ENCODE measurements around the gene UBA7. TPM values are rescaled to one million over a fixed set of nuclear protein-coding genes. Genes with fewer than 3 reads are reported as not detected.

UBA7 gene
- polyA plus RNA-seq, 1 donor from 2014 or later: 4.0 TPM

- no peaks in the 10 kb centered on the region for H3F3A ChIP-seq (ENCODE audit: insufficient read depth, low read length, poor library complexity, severe bottlenecking)
- no peaks in the 10 kb centered on the region for H3K36me3 ChIP-seq (ENCODE audit: insufficient read depth, low read length)
- TF ChIP-seq TAF1 (IDR thresholded peaks at IDR 0.05; ENCODE audit: low read depth) (no peak), EZH2 (IDR thresholded peaks at IDR 0.05; ENCODE audit: borderline replicate concordance, insufficient read depth, low read length, poor library complexity, severe bottlenecking) (no peak), REST (IDR thresholded peaks at IDR 0.05; ENCODE audit: borderline replicate concordance) (no peak), CTCF (IDR thresholded peaks at IDR 0.05; ENCODE audit: poor library complexity, severe bottlenecking) (no peak), RAD21 (conservative IDR thresholded peaks at IDR 0.05) (no peak), MXI1 (conservative IDR thresholded peaks at IDR 0.05; ENCODE audit: poor library complexity, severe bottlenecking) (no peak), POLR2AphosphoS5 (IDR thresholded peaks at IDR 0.05) (no peak), EP300 (conservative IDR thresholded peaks at IDR 0.05; ENCODE audit: poor library complexity, severe bottlenecking) (no peak), SMC3 (conservative IDR thresholded peaks at IDR 0.05; ENCODE audit: poor library complexity) (no peak)
These were observed 44.4 kb downstream of the UBA7 start for GRCh38 chr3:49769286-49769915.

GRCh38 chr3:49763981-49764380, 49.8 kb downstream of the UBA7 start:
- Histone ChIP-seq H3K79me2 (replicated peaks; ENCODE audit: insufficient read depth, low read length) (peaks cover 62% of the 10 kb centered on the region), H3K9me3 (ENCODE audit: low read length) (no peaks in the 10 kb centered on the region), H3K4me3 (ENCODE audit: low read length) (no peak overlapping the region), H3K9ac (ENCODE audit: low read length) (no peak overlapping the region), H4K20me1 (ENCODE audit: insufficient read depth) (no peaks in the 10 kb centered on the region), H3K9me2 (ENCODE audit: insufficient read depth, low read length) (no peaks in the 10 kb centered on the region), H3K27me3 (ENCODE audit: insufficient read depth, low read depth, low read length) (no peaks in the 10 kb centered on the region), H3K4me2 (ENCODE audit: low read length) (no peak overlapping the region), H3K27ac (ENCODE audit: low read length) (no peak overlapping the region), H3K36me3 (ENCODE audit: insufficient read depth, low read length) (no peaks in the 10 kb centered on the region), H3F3A (ENCODE audit: insufficient read depth, low read length, poor library complexity, severe bottlenecking) (no peaks in the 10 kb centered on the region), H2AFZ (ENCODE audit: low read depth, low read length) (no peak overlapping the region)
- TF ChIP-seq MXI1 (conservative IDR thresholded peaks at IDR 0.05; ENCODE audit: poor library complexity, severe bottlenecking) (no peak), POLR2AphosphoS5 (IDR thresholded peaks at IDR 0.05) (no peak), SMC3 (conservative IDR thresholded peaks at IDR 0.05; ENCODE audit: poor library complexity) (no peak), RAD21 (conservative IDR thresholded peaks at IDR 0.05) (no peak)

More at GRCh38 chr3:49769286-49769915, 44.4 kb downstream of the UBA7 start:
- H3K27me3 ChIP-seq (ENCODE audit: insufficient read depth, low read depth, low read length): no peaks in the 10 kb centered on the region
- H3K4me2 ChIP-seq (ENCODE audit: low read length): no peak overlapping the region
- H3K4me3 ChIP-seq (ENCODE audit: low read length): no peak overlapping the region
- H3K9ac ChIP-seq (ENCODE audit: low read length): no peak overlapping the region
- H3K27ac ChIP-seq (ENCODE audit: low read length): no peak overlapping the region
- no peaks in the 10 kb centered on the region for H4K20me1 ChIP-seq (ENCODE audit: insufficient read depth)
- H3K79me2 ChIP-seq (replicated peaks; ENCODE audit: insufficient read depth, low read length): peaks cover 73% of the 10 kb centered on the region
- no peak overlapping the region for H2AFZ ChIP-seq (ENCODE audit: low read depth, low read length)
- H3K9me3 ChIP-seq (ENCODE audit: low read length): no peaks in the 10 kb centered on the region
- H3K9me2 ChIP-seq (ENCODE audit: insufficient read depth, low read length): no peaks in the 10 kb centered on the region
